ENCODE data around the gene SNRPN.
"Not testable (repeated sequence)": the region's sequence is repeated elsewhere in the genome, so short reads cannot be mapped to it uniquely, and the experiment has no call there.

SNRPN gene

GRCh38 chr15:24922781-24923180 is 32.0 kb upstream of the SNRPN start:
- not testable (repeated sequence) for H4K91ac ChIP-seq (ENCODE audit: low read depth, low read length, poor library complexity); H3K14ac ChIP-seq (ENCODE audit: low read length); H3K23ac ChIP-seq (ENCODE audit: low read depth, low read length, poor library complexity); H3K79me1 ChIP-seq (ENCODE audit: low read depth, low read length); H2BK120ac ChIP-seq (ENCODE audit: low read depth, low read length); H3K4ac ChIP-seq (ENCODE audit: low read length); H3K27ac ChIP-seq (replicated peaks; ENCODE audit: low read length); H3K4me3 ChIP-seq (ENCODE audit: low read length in 2 of 2); H3K4me1 ChIP-seq (ENCODE audit: control insufficient read depth in 2 of 2, insufficient read depth in 1 of 2, low read depth in 1 of 2, low read length in 2 of 2); H3K27me3 ChIP-seq (ENCODE audit: control insufficient read depth in 3 of 3, insufficient read depth in 3 of 3, low read depth in 1 of 3, low read length in 3 of 3); H2AK5ac ChIP-seq (ENCODE audit: low read depth, low read length); DNase-seq (ENCODE audit: low spot score); H2BK15ac ChIP-seq (ENCODE audit: low read length); H3K18ac ChIP-seq (ENCODE audit: low read length); H4K8ac ChIP-seq (ENCODE audit: low read depth, low read length); H2AFZ ChIP-seq (ENCODE audit: low read length); H3K4me2 ChIP-seq (ENCODE audit: insufficient read depth, low read length, poor library complexity, severe bottlenecking); H3K9me3 ChIP-seq (replicated peaks in 1 of 2; ENCODE audit: control insufficient read depth in 2 of 2, insufficient read depth in 1 of 2, low read depth in 1 of 2, low read length in 2 of 2); H3K9ac ChIP-seq (ENCODE audit: low read depth, low read length, poor library complexity); H2BK5ac ChIP-seq (ENCODE audit: low read length); H2BK12ac ChIP-seq (ENCODE audit: low read length)
- peaks cover 0 to 44% of the 10 kb centered on the region in 2 donors for H3K36me3 ChIP-seq (replicated peaks in 1 of 2; ENCODE audit: control insufficient read depth in 2 of 2, insufficient read depth in 2 of 2, low read length in 2 of 2)
- no CpG with 5 or more reads among the region's 6 CpGs for WGBS, 2 donors (ENCODE audit: extremely low coverage in 2 of 2, insufficient read length in 2 of 2, insufficient replicate concordance in 1 of 2)

GRCh38 chr15:24924153-24924552 is 30.6 kb upstream of the SNRPN start:
- Histone ChIP-seq H3K36me3 (replicated peaks in 1 of 2; ENCODE audit: control insufficient read depth in 2 of 2, insufficient read depth in 2 of 2, low read length in 2 of 2) (peaks cover 0 to 48% of the 10 kb centered on the region in 2 donors), H3K9ac (ENCODE audit: low read depth, low read length, poor library complexity) (no peak overlapping the region), H3K27me3 (ENCODE audit: control insufficient read depth in 3 of 3, insufficient read depth in 3 of 3, low read depth in 1 of 3, low read length in 3 of 3) (no peaks in the 10 kb centered on the region), H2BK5ac (ENCODE audit: low read length) (no peak overlapping the region), H2BK12ac (ENCODE audit: low read length) (no peak overlapping the region), H3K4me3 (ENCODE audit: low read length in 2 of 2) (no peak overlapping the region), H4K8ac (ENCODE audit: low read depth, low read length) (no peak overlapping the region), H3K4me1 (ENCODE audit: control insufficient read depth in 2 of 2, insufficient read depth in 1 of 2, low read depth in 1 of 2, low read length in 2 of 2) (no peaks in the 10 kb centered on the region), H3K4me2 (ENCODE audit: insufficient read depth, low read length, poor library complexity, severe bottlenecking) (no peak overlapping the region), H3K23ac (ENCODE audit: low read depth, low read length, poor library complexity) (no peak overlapping the region), H4K91ac (ENCODE audit: low read depth, low read length, poor library complexity) (no peak overlapping the region), H2BK120ac (ENCODE audit: low read depth, low read length) (no peak overlapping the region), H2AK5ac (ENCODE audit: low read depth, low read length) (no peak overlapping the region), H2AFZ (ENCODE audit: low read length) (no peak overlapping the region), H3K27ac (replicated peaks; ENCODE audit: low read length) (no peak overlapping the region), H3K4ac (ENCODE audit: low read length) (no peak overlapping the region), H3K9me3 (replicated peaks in 1 of 2; ENCODE audit: control insufficient read depth in 2 of 2, insufficient read depth in 1 of 2, low read depth in 1 of 2, low read length in 2 of 2) (no peaks in the 10 kb centered on the region), H3K18ac (ENCODE audit: low read length) (no peak overlapping the region), H2BK15ac (ENCODE audit: low read length) (no peak overlapping the region), H3K79me1 (ENCODE audit: low read depth, low read length) (no peaks in the 10 kb centered on the region), H3K14ac (ENCODE audit: low read length) (no peak overlapping the region)
- DNase-seq (ENCODE audit: low spot score) = no peak
- WGBS, 2 donors (ENCODE audit: extremely low coverage in 2 of 2, insufficient read length in 2 of 2, insufficient replicate concordance in 1 of 2) = no CpG with 5 or more reads among the region's 3 CpGs

- Histone ChIP-seq H3K4me1 (ENCODE audit: control insufficient read depth in 2 of 2, insufficient read depth in 1 of 2, low read depth in 1 of 2, low read length in 2 of 2) (no peaks in the 10 kb centered on the region), H2AFZ (ENCODE audit: low read length) (no peak overlapping the region), H3K9ac (ENCODE audit: low read depth, low read length, poor library complexity) (no peak overlapping the region), H3K4ac (ENCODE audit: low read length) (no peak overlapping the region), H3K27ac (replicated peaks; ENCODE audit: low read length) (no peak overlapping the region), H3K4me2 (ENCODE audit: insufficient read depth, low read length, poor library complexity, severe bottlenecking) (no peak overlapping the region), H3K4me3 (ENCODE audit: low read length in 2 of 2) (no peak overlapping the region), H2BK15ac (ENCODE audit: low read length) (no peak overlapping the region), H3K18ac (ENCODE audit: low read length) (no peak overlapping the region), H3K14ac (ENCODE audit: low read length) (no peak overlapping the region), H2BK5ac (ENCODE audit: low read length) (no peak overlapping the region), H2AK5ac (ENCODE audit: low read depth, low read length) (no peak overlapping the region), H3K27me3 (ENCODE audit: control insufficient read depth in 3 of 3, insufficient read depth in 3 of 3, low read depth in 1 of 3, low read length in 3 of 3) (no peaks in the 10 kb centered on the region), H3K36me3 (replicated peaks in 1 of 2; ENCODE audit: control insufficient read depth in 2 of 2, insufficient read depth in 2 of 2, low read length in 2 of 2) (peaks cover 0 to 46% of the 10 kb centered on the region in 2 donors), H3K79me1 (ENCODE audit: low read depth, low read length) (no peaks in the 10 kb centered on the region), H2BK12ac (ENCODE audit: low read length) (no peak overlapping the region), H3K9me3 (replicated peaks in 1 of 2; ENCODE audit: control insufficient read depth in 2 of 2, insufficient read depth in 1 of 2, low read depth in 1 of 2, low read length in 2 of 2) (no peaks in the 10 kb centered on the region), H4K8ac (ENCODE audit: low read depth, low read length) (no peak overlapping the region), H2BK120ac (ENCODE audit: low read depth, low read length) (no peak overlapping the region), H3K23ac (ENCODE audit: low read depth, low read length, poor library complexity) (no peak overlapping the region), H4K91ac (ENCODE audit: low read depth, low read length, poor library complexity) (no peak overlapping the region)
- no CpG with 5 or more reads among the region's 2 CpGs for WGBS, 2 donors (ENCODE audit: extremely low coverage in 2 of 2, insufficient read length in 2 of 2, insufficient replicate concordance in 1 of 2)
- no peak for DNase-seq (ENCODE audit: low spot score)
These were observed 30.2 kb upstream of the SNRPN start for GRCh38 chr15:24924621-24925020.

GRCh38 chr15:24931874-24932732 is 22.7 kb upstream of the SNRPN start:
- not testable (repeated sequence) for DNase-seq (ENCODE audit: low spot score)

More at GRCh38 chr15:24931874-24932732, 22.7 kb upstream of the SNRPN start:
- WGBS, 2 donors (ENCODE audit: extremely low coverage in 2 of 2, insufficient read length in 2 of 2, insufficient replicate concordance in 1 of 2) = no CpG with 5 or more reads among the region's 10 CpGs
- H3K9ac ChIP-seq (ENCODE audit: low read depth, low read length, poor library complexity); H3K14ac ChIP-seq (ENCODE audit: low read length); H3K36me3 ChIP-seq (replicated peaks in 1 of 2; ENCODE audit: control insufficient read depth in 2 of 2, insufficient read depth in 2 of 2, low read length in 2 of 2); H3K4me2 ChIP-seq (ENCODE audit: insufficient read depth, low read length, poor library complexity, severe bottlenecking); H2BK120ac ChIP-seq (ENCODE audit: low read depth, low read length); H3K27ac ChIP-seq (replicated peaks; ENCODE audit: low read length); H2BK12ac ChIP-seq (ENCODE audit: low read length); H3K27me3 ChIP-seq (ENCODE audit: control insufficient read depth in 3 of 3, insufficient read depth in 3 of 3, low read depth in 1 of 3, low read length in 3 of 3); H3K23ac ChIP-seq (ENCODE audit: low read depth, low read length, poor library complexity); H4K91ac ChIP-seq (ENCODE audit: low read depth, low read length, poor library complexity); H3K4me1 ChIP-seq (ENCODE audit: control insufficient read depth in 2 of 2, insufficient read depth in 1 of 2, low read depth in 1 of 2, low read length in 2 of 2); H4K8ac ChIP-seq (ENCODE audit: low read depth, low read length); H3K4me3 ChIP-seq (ENCODE audit: low read length in 2 of 2); H3K18ac ChIP-seq (ENCODE audit: low read length); H2AFZ ChIP-seq (ENCODE audit: low read length); H2BK15ac ChIP-seq (ENCODE audit: low read length); H2BK5ac ChIP-seq (ENCODE audit: low read length); H3K9me3 ChIP-seq (replicated peaks in 1 of 2; ENCODE audit: control insufficient read depth in 2 of 2, insufficient read depth in 1 of 2, low read depth in 1 of 2, low read length in 2 of 2); H2AK5ac ChIP-seq (ENCODE audit: low read depth, low read length); H3K79me1 ChIP-seq (ENCODE audit: low read depth, low read length); H3K4ac ChIP-seq (ENCODE audit: low read length): not testable (repeated sequence)

All from neuronal stem cell (in vitro differentiated cells).